HepG2 (cell line): ENCODE data around the gene DDX23.

Experiments
- ATF3 ChIP-seq: sonication (generic); formaldehyde crosslinking; IDR thresholded peaks from 2 replicates; pipeline ENCODE4 v1.4.0; 2020; ENCODE audit warnings: missing genetic modification reagents
- CHD2 ChIP-seq: IDR thresholded peaks from 2 replicates; pipeline ENCODE4 v1.6.1; 2011; ENCODE audit warnings: low read depth, low read length, improper control_type of control experiment
- CTCF ChIP-seq: sonication (generic); formaldehyde crosslinking; IDR thresholded peaks from 2 replicates; pipeline ENCODE4 v1.5.0; 2020; ENCODE audit warnings: mild to moderate bottlenecking, missing genetic modification reagents, moderate library complexity
- EZH2 ChIP-seq: conservative IDR thresholded peaks from 2 replicates; pipeline ENCODE4 v1.6.1; 2012; ENCODE audit warnings: mild to moderate bottlenecking, low read depth, low read length, moderate library complexity
- GRHL1 ChIP-seq: sonication (generic); formaldehyde crosslinking; conservative IDR thresholded peaks from 2 replicates; pipeline ENCODE4 v1.8.0; 2022; ENCODE audit warnings: missing genetic modification reagents
- JUND ChIP-seq: sonication (generic); formaldehyde crosslinking; IDR thresholded peaks from 2 replicates; pipeline ENCODE4 v1.8.0; 2022; ENCODE audit warnings: mild to moderate bottlenecking, missing genetic modification reagents
- MAZ ChIP-seq, 2 experiments: sonication (generic) in 1 of 2; formaldehyde crosslinking in 1 of 2; IDR thresholded peaks; 2 replicates each; pipeline versions ENCODE4 v1.5.0 to v1.6.1; 2012 to 2020; ENCODE audit warnings: low read depth in 2 of 2, mild to moderate bottlenecking in 2 of 2, borderline replicate concordance in 1 of 2, improper control_type of control experiment in 1 of 2, low read length in 1 of 2, missing genetic modification reagents in 1 of 2, moderate library complexity in 1 of 2
- MXD1 ChIP-seq: sonication (generic); formaldehyde crosslinking; IDR thresholded peaks from 2 replicates; pipeline ENCODE4 v1.4.0; 2020; ENCODE audit warnings: mild to moderate bottlenecking, missing genetic modification reagents
- PCBP2 ChIP-seq: fragments of 200-400 bp; formaldehyde crosslinking; optimal IDR thresholded peaks from 2 replicates; pipeline ENCODE3; 2018; ENCODE audit warnings: low read length, low read depth; ENCODE audit not compliant: poor library complexity, severe bottlenecking
- POLR2A ChIP-seq, 2 experiments: IDR thresholded peaks; 2 replicates each; pipeline ENCODE4 v1.6.1; 2011; ENCODE audit warnings: low read depth in 2 of 2, low read length in 2 of 2, mild to moderate bottlenecking in 1 of 2, moderate library complexity in 1 of 2; ENCODE audit not compliant: insufficient read depth in 1 of 2
- SMC3 ChIP-seq: IDR thresholded peaks from 2 replicates; pipeline ENCODE4 v1.6.1; 2011; ENCODE audit warnings: low read length, improper control_type of control experiment
- ZBTB1 ChIP-seq: sonication (generic); formaldehyde crosslinking; IDR thresholded peaks from 2 replicates; pipeline ENCODE4 v1.4.0; 2020; ENCODE audit warnings: missing genetic modification reagents, borderline replicate concordance
- ZNF263 ChIP-seq: sonication (generic); formaldehyde crosslinking; IDR thresholded peaks from 2 replicates; pipeline ENCODE4 v1.4.0; 2020; ENCODE audit warnings: missing genetic modification reagents
- ZNF720 ChIP-seq: sonication (generic); formaldehyde crosslinking; IDR thresholded peaks from 2 replicates; pipeline ENCODE4 v1.4.0; 2020; ENCODE audit warnings: missing genetic modification reagents

GRCh38 chr12:48787791-48788523 lies 64.0 kb downstream of the DDX23 start:
- TF ChIP-seq PCBP2 (no peak), ATF3 (CRISPR knock-in tag) (no peak), SMC3 (no peak), CHD2 (no peak), MXD1 (no peak), MAZ (IDR thresholded peaks at IDR 0.05; ENCODE audit: borderline replicate concordance, low read depth, low read length) (no peak), MAZ (CRISPR knock-in tag; IDR thresholded peaks at IDR 0.05; ENCODE audit: low read depth) (no peak), ZBTB1 (CRISPR knock-in tag) (no peak), GRHL1 (CRISPR knock-in tag) (no peak), CTCF (CRISPR knock-in tag) (no peak), ZNF720 (CRISPR knock-in tag) (no peak), ZNF263 (0 out of 2 replicates have a peak, but pooled peaks have one; percentile 0), POLR2A (IDR thresholded peaks at IDR 0.05; ENCODE audit: insufficient read depth in 1 of 2, low read depth in 2 of 2, low read length in 2 of 2) (no peak), EZH2 (no peak), JUND (no peak)
